K562 (cell line): ENCODE results near the gene FASLG.

Experiments used
- PTRF ChIP-seq: fragments of 450-650 bp; IDR thresholded peaks from 2 replicates; pipeline ENCODE4 v1.6.1; 2016; ENCODE audit warnings: mild to moderate bottlenecking, missing genetic modification characterization, missing compliant biosample characterization
- TF ChIP-seq, protein P1 (sequence below): sonication (generic); formaldehyde crosslinking; IDR thresholded peaks from 2 replicates; pipeline ENCODE4 v1.8.0; 2022; ENCODE audit warnings: missing genetic modification reagents, mild to moderate bottlenecking, borderline replicate concordance
- TF ChIP-seq, protein P2 (sequence below), 3 experiments: IDR thresholded peaks in 2 of 3; conservative IDR thresholded peaks in 1 of 3; 2 replicates each; pipeline ENCODE4 v1.5.1; 2011 to 2012; ENCODE audit warnings: low read length in 3 of 3, mild to moderate bottlenecking in 3 of 3, control low read depth in 2 of 3, improper control_type of control experiment in 1 of 3, inconsistent platforms in 1 of 3, low read depth in 1 of 3, mixed read lengths in 1 of 3, moderate library complexity in 1 of 3; ENCODE audit not compliant: insufficient read depth in 2 of 3
- TF ChIP-seq, protein P3 (sequence below): sonication (generic); formaldehyde crosslinking; IDR thresholded peaks from 2 replicates; pipeline ENCODE4 v1.8.1; 2023; ENCODE audit warnings: mild to moderate bottlenecking, missing genetic modification reagents

- TF ChIP-seq, protein P1, sequence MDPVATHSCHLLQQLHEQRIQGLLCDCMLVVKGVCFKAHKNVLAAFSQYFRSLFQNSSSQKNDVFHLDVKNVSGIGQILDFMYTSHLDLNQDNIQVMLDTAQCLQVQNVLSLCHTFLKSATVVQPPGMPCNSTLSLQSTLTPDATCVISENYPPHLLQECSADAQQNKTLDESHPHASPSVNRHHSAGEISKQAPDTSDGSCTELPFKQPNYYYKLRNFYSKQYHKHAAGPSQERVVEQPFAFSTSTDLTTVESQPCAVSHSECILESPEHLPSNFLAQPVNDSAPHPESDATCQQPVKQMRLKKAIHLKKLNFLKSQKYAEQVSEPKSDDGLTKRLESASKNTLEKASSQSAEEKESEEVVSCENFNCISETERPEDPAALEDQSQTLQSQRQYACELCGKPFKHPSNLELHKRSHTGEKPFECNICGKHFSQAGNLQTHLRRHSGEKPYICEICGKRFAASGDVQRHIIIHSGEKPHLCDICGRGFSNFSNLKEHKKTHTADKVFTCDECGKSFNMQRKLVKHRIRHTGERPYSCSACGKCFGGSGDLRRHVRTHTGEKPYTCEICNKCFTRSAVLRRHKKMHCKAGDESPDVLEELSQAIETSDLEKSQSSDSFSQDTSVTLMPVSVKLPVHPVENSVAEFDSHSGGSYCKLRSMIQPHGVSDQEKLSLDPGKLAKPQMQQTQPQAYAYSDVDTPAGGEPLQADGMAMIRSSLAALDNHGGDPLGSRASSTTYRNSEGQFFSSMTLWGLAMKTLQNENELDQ (CRISPR knock-in tag): no peak
- TF ChIP-seq, protein P2, sequence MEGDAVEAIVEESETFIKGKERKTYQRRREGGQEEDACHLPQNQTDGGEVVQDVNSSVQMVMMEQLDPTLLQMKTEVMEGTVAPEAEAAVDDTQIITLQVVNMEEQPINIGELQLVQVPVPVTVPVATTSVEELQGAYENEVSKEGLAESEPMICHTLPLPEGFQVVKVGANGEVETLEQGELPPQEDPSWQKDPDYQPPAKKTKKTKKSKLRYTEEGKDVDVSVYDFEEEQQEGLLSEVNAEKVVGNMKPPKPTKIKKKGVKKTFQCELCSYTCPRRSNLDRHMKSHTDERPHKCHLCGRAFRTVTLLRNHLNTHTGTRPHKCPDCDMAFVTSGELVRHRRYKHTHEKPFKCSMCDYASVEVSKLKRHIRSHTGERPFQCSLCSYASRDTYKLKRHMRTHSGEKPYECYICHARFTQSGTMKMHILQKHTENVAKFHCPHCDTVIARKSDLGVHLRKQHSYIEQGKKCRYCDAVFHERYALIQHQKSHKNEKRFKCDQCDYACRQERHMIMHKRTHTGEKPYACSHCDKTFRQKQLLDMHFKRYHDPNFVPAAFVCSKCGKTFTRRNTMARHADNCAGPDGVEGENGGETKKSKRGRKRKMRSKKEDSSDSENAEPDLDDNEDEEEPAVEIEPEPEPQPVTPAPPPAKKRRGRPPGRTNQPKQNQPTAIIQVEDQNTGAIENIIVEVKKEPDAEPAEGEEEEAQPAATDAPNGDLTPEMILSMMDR (IDR thresholded peaks at IDR 0.05 in 2 of 3, conservative IDR thresholded peaks at IDR 0.05 in 1 of 3; ENCODE audit: insufficient read depth in 2 of 3, low read depth in 1 of 3, low read length in 3 of 3): no peak
- TF ChIP-seq PTRF (tag): no peak
- TF ChIP-seq, protein P3, sequence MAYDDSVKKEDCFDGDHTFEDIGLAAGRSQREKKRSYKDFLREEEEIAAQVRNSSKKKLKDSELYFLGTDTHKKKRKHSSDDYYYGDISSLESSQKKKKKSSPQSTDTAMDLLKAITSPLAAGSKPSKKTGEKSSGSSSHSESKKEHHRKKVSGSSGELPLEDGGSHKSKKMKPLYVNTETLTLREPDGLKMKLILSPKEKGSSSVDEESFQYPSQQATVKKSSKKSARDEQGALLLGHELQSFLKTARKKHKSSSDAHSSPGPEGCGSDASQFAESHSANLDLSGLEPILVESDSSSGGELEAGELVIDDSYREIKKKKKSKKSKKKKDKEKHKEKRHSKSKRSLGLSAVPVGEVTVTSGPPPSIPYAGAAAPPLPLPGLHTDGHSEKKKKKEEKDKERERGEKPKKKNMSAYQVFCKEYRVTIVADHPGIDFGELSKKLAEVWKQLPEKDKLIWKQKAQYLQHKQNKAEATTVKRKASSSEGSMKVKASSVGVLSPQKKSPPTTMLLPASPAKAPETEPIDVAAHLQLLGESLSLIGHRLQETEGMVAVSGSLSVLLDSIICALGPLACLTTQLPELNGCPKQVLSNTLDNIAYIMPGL (CRISPR knock-in tag): no peak
Observed at GRCh38 chr1:172663732-172664131, 4.8 kb downstream of the FASLG start.
